HepG2 (cell line): Measurements from ENCODE around the gene ASXL1.

ENCODE experiments used
- CBX5 ChIP-seq: sonication (generic); formaldehyde crosslinking; IDR thresholded peaks from 2 replicates; pipeline ENCODE4 v1.4.0; 2020; ENCODE audit warnings: missing genetic modification reagents, borderline replicate concordance
- E2F2 ChIP-seq: sonication (generic); formaldehyde crosslinking; IDR thresholded peaks from 2 replicates; pipeline ENCODE4 v1.4.0; 2020; ENCODE audit warnings: missing genetic modification reagents, borderline replicate concordance

DNA sequence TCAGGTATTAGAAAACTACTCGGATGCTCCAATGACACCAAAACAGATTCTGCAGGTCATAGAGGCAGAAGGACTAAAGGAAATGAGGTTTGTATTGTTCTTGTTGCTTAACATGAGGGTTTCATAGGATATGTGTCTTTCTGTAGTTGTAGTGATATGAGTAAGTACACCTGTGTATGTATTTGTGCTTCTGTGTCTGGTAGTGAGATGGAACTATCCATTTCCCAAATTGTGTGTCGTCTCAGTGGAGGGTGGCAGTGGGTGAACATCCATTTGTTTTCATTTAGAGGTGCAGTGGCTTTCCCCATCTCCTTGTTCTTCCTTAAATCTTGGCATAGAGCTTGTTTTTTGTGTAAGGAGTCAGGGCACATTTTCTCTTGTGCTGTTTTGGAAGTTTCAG is 8.2 kb downstream of the ASXL1 start:
- TF ChIP-seq E2F2, result no peak
- no peak for TF ChIP-seq CBX5 (CRISPR knock-in tag)
